KMS-11 (cell line): ENCODE results near the gene PHB1.

Source experiments
- H2AFZ ChIP-seq: fragments of 200-600 bp; sonication (generic); 2 replicates; pipeline ENCODE4 v1.6.1; 2016; ENCODE audit warnings: antibody characterized with exemption, mixed run types, low read depth
- H3K27ac ChIP-seq: fragments of 200-600 bp; sonication (generic); 2 replicates; pipeline ENCODE4 v1.6.1; 2016; ENCODE audit warnings: mild to moderate bottlenecking, mixed run types
- H3K27me3 ChIP-seq: fragments of 200-600 bp; sonication (generic); 2 replicates; pipeline ENCODE4 v1.6.1; 2017; ENCODE audit warnings: mild to moderate bottlenecking, low read depth, mixed run types, moderate library complexity; ENCODE audit not compliant: insufficient read depth
- H3K36me3 ChIP-seq: fragments of 200-600 bp; sonication (generic); 2 replicates; pipeline ENCODE4 v1.6.1; 2017; ENCODE audit warnings: mild to moderate bottlenecking, mixed run types; ENCODE audit not compliant: insufficient read depth
- H3K4me1 ChIP-seq: fragments of 200-600 bp; sonication (generic); 2 replicates; pipeline ENCODE4 v1.6.1; 2016; ENCODE audit warnings: mild to moderate bottlenecking, low read depth, mixed run types; ENCODE audit not compliant: poor library complexity, severe bottlenecking
- H3K4me2 ChIP-seq: fragments of 200-600 bp; sonication (generic); 2 replicates; pipeline ENCODE4 v1.7.0; 2016; ENCODE audit warnings: mild to moderate bottlenecking, mixed run types
- H3K4me3 ChIP-seq: fragments of 200-600 bp; sonication (generic); IDR thresholded peaks from 2 replicates; pipeline ENCODE4 v1.6.1; 2017; ENCODE audit warnings: low read depth, low read length, mixed read lengths; ENCODE audit not compliant: insufficient read depth
- H3K79me2 ChIP-seq: fragments of 200-600 bp; sonication (generic); 2 replicates; pipeline ENCODE4 v1.6.1; 2016; ENCODE audit warnings: low read depth, mixed run types; ENCODE audit not compliant: insufficient read depth
- H3K9ac ChIP-seq: fragments of 200-600 bp; sonication (generic); 2 replicates; pipeline ENCODE4 v1.6.1; 2016; ENCODE audit warnings: mild to moderate bottlenecking, mixed run types
- H4K20me1 ChIP-seq: fragments of 200-600 bp; sonication (generic); 2 replicates; pipeline ENCODE4 v1.6.1; 2016; ENCODE audit warnings: mild to moderate bottlenecking, mixed run types; ENCODE audit not compliant: insufficient read depth
- CTCF ChIP-seq: fragments of 200-600 bp; sonication (generic); conservative IDR thresholded peaks from 2 replicates; pipeline ENCODE4 v1.6.1; 2017; ENCODE audit warnings: low read depth, mild to moderate bottlenecking, antibody characterized with exemption, low read length, moderate library complexity, mixed read lengths

The PHB1 gene

GRCh38 chr17:49447628-49448302, 33.1 kb upstream of the PHB1 start:
- no peaks in the 10 kb centered on the region for H4K20me1 ChIP-seq
- no peak overlapping the region for H3K9ac ChIP-seq
- no peaks in the 10 kb centered on the region for H3K79me2 ChIP-seq
- no peak overlapping the region for H3K27ac ChIP-seq
- no peaks in the 10 kb centered on the region for H3K4me1 ChIP-seq
- no peak overlapping the region for H3K4me3 ChIP-seq
- H3K36me3 ChIP-seq = no peaks in the 10 kb centered on the region
- peaks cover 85% of the 10 kb centered on the region for H3K27me3 ChIP-seq
- no peak for TF ChIP-seq CTCF
- no peak overlapping the region for H3K4me2 ChIP-seq
- H2AFZ ChIP-seq = no peak overlapping the region

- H2AFZ ChIP-seq = no peak overlapping the region
- TF ChIP-seq CTCF = no peak
- H3K4me2 ChIP-seq = no peak overlapping the region
- H3K79me2 ChIP-seq = no peaks in the 10 kb centered on the region
- no peak overlapping the region for H3K9ac ChIP-seq
- peaks cover 96% of the 10 kb centered on the region for H3K27me3 ChIP-seq
- no peak overlapping the region for H3K27ac ChIP-seq
- no peaks in the 10 kb centered on the region for H3K4me1 ChIP-seq
- no peaks in the 10 kb centered on the region for H4K20me1 ChIP-seq
- no peak overlapping the region for H3K4me3 ChIP-seq
- H3K36me3 ChIP-seq = no peaks in the 10 kb centered on the region
Observed at GRCh38 chr17:49445591-49445990, 30.9 kb upstream of the PHB1 start.

DNA sequence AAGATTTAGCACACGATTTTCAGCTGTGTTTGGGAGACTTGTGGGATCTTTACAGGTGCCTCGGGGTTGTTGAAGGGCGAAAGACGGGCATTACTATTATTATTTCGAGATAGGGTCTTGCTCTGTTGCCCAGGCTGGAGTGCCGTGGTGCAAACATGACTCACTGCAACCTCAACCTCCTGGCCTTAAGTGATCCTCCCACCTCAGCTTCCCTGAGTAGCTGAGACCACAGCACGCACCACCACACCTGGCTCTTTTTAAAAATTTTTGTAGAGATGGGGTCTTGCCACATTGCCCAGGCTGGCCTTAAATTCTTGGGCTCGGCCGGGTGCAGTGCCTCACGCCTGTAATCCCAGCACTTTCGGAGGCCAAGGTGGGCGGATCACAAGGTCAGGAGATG, 29.7 kb upstream of the PHB1 start:
- no peak for TF ChIP-seq CTCF
- H3K4me1 ChIP-seq = no peaks in the 10 kb centered on the region
- H2AFZ ChIP-seq = no peak overlapping the region
- H4K20me1 ChIP-seq = no peaks in the 10 kb centered on the region
- no peak overlapping the region for H3K4me2 ChIP-seq
- peaks cover 97% of the 10 kb centered on the region for H3K27me3 ChIP-seq
- no peak overlapping the region for H3K9ac ChIP-seq
- no peaks in the 10 kb centered on the region for H3K79me2 ChIP-seq
- no peaks in the 10 kb centered on the region for H3K36me3 ChIP-seq
- H3K4me3 ChIP-seq = no peak overlapping the region
- H3K27ac ChIP-seq = no peak overlapping the region

- H3K27ac ChIP-seq = no peak overlapping the region
- peaks cover 97% of the 10 kb centered on the region for H3K27me3 ChIP-seq
- H3K9ac ChIP-seq = no peak overlapping the region
- no peak overlapping the region for H2AFZ ChIP-seq
- no peak overlapping the region for H3K4me3 ChIP-seq
- no peaks in the 10 kb centered on the region for H3K4me1 ChIP-seq
- no peaks in the 10 kb centered on the region for H3K79me2 ChIP-seq
- H4K20me1 ChIP-seq = no peaks in the 10 kb centered on the region
- no peak overlapping the region for H3K4me2 ChIP-seq
- no peaks in the 10 kb centered on the region for H3K36me3 ChIP-seq
- TF ChIP-seq CTCF = no peak
Observed at GRCh38 chr17:49443862-49444261, 29.2 kb upstream of the PHB1 start.
